ENCODE results near the gene ANO4. TPM values are rescaled to one million over a fixed set of nuclear protein-coding genes. Genes with fewer than 3 reads are reported as not detected.
"Not testable (repeated sequence)": the region's sequence is repeated elsewhere in the genome, so short reads cannot be mapped to it uniquely, and the experiment has no call there.

ANO4 gene
- total RNA-seq, 1 experiment from 2014 or later, result not detected

DNA sequence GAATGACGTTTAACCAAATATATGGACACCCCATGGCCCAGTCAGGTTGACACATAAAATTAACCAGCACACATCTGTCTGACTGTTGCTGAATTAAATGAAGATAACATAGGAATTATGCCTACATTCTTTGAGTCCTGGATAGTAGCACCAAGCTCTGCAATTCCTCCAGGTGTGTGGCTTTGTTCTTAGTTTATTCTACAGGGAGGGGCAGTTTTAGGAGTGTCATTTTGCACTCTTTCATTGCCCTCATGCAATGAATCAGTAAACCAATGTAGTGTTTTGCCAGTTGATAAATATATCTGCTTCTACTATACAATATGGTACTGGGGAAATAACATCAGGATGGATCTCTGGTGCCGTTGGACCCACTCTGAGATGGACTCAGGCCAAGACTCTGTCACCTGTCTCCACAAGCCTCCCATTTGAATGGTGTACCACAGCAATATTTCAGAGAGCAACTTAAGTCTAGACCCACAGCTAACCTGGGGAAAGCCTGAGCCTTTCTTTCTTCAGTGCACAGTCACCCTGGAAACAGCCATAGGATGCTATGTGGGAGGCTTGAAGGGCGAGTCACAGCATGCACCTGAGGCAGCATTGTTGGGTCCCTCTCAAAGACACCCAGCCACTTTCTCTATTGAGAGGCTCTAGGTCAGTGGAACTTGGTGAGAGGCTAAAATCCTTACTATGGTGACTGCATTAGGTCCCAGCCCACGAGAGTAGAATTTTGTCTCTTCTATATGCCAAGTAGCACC is 73.2 kb downstream of the ANO4 start:
- no peak for DNase-seq (ENCODE audit: extremely low read depth, low read depth)

DNA sequence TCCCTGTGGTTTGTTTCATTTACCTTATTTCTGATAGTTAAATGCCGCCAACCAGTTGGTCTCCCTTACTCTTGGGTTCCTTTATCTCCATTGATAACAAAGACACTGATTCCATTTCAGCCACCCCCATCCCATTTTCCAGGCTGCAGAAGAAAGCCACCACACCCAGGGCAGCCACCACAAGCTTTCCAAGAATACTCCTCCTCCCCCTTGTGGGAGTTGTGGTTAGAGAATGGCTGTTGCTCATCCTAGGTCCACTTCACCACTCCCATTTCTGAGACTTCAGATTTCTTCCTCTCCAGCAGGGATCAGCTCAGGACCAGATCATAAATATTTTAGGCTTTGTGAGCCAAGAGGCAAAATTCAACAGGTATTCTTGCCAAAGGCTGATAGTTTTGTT is 73.9 kb downstream of the ANO4 start:
- DNase-seq (ENCODE audit: extremely low read depth, low read depth), result no peak

DNA sequence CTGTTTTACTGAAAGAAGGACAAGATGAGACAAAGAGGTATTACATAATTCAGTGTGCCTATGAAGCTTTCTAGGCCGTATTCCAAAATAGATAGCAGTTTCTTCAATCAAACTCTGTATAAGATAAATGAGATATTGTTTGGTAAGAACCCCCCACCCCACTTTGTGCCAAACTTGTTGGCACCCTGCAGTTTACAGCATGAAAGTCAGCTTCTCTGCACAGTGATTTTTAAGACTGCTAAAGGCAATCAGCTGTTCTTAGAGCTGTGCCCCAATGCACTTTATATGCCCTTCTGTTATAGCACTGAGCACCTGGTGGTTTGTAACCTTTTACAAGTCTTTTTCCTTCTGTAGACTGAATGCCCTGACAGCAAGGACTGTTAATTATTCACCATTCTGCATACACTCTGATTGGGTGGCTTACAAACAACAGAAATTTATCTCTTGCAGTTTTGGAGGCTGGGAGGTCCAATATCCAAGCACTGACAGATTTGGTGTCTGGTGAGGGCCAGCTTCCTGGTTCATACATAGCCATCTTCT is 76.7 kb downstream of the ANO4 start:
- DNase-seq (ENCODE audit: extremely low read depth, low read depth), result no peak

DNA sequence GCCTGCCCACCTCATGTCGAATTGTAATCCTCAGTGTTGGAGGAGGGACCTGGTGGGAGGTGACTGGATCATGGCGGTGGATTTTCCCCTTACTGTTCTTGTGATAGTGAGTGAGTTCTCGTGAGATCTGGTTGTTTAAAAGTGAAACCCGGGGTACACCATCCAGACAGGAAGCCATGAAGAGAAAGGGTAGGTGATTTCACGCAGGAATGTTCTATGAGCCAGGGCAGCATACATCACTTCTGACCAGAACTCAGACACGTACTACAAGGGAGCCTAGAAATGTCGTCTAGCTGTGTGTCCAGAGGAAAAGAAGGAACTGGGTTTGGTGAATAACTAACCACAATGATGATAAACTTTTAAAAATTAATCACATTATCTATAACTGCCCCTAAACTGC is 80.6 kb downstream of the ANO4 start:
- DNase-seq (ENCODE audit: extremely low read depth, low read depth), result no peak

DNA sequence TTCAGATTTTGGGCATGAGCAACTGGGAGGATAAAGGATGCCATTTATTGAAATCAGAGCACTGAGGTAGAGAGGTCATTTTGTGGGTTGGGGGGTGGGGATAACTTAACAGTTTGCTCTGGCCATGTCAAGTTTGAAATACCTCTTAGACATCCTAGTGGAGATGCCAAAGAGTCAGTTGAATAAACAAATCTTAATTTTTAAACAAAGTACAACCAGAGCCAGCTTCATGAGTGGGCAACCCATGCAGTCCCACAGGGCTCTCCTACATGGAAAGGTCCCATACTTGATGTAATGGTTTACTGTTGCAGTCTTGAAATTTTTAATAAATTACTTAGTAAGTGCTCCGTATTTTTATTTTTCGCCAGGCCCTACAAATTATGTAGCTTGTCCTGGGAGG is 81.2 kb downstream of the ANO4 start:
- DNase-seq (ENCODE audit: extremely low read depth, low read depth), result no peak

DNA sequence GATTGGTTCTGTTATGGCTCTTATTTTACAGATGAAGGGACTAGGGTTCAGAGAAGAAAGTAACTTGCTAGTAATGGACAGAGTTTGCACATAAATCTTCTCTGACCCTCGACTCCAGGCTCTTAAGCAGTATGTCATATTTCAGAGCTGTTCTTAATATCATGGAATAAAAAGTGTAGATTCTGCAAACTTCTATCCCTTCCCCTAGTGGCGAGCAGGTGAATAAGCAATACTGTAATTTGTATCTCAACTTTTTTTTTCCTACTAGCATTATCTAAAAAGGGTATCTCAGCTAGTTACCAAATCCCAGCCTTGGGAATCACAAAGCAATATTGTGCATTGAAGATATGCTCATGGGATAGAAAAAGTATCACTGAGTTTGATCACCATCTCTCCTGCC is 83.2 kb downstream of the ANO4 start:
- DNase-seq (ENCODE audit: extremely low read depth, low read depth), result no peak

DNA sequence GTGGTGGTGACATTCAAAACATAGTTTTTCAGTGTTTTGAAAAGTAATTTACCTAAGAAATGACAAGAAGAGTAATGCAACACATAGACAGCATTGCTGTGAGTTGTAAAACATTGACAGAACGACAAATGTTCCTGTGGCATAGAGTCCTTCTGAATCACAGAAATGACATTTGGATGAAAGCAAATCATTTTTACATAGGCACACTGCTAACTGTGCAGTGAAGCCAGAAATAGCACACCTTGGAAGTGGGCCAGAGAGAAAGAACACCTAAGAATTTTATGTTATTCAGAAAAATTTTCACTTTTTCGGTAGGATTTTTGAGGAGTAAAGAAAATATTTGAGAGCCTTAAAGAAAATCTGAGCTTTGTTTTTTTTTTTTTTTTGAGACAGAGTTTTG is 100.6 kb downstream of the ANO4 start:
- no peak for DNase-seq (ENCODE audit: extremely low read depth, low read depth)

DNA sequence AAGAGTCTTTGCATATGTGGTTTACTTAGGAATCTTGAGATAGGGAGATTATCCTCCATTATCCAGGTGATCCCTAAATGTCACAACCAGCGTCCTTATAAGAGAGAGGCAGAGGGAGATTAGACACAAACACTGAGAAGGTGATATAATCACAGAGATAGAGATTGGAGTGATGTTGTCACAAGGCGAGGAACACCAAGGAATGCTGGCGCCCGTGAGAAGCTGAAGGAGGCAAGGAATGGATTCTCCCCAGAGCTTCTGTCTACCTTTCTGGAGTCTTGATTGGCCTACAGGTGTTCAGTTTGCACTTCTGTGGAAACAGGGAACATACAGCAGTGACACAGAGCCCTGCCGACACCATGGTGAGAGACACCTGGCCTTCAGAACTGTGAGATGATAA is 101.6 kb downstream of the ANO4 start:
- DNase-seq (ENCODE audit: extremely low read depth, low read depth), result no peak

DNA sequence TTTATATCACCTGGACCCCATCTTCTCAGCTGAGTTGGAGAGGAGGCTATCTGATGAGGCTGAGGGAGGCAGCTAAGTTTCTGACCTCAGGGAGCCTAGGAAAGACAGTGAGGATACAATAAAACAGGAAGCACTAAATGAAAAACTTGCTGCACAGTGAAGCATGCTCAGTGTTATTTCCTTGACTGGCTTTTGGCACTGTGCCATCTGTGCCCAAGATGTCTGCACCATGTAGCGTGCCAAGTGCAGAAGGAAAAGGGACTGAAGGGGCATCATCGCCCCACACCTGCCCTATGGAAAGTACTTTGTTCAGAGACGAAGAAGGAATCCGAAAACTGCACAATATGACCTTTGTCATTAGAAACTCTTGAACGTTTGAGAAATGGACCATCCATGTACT is 102.7 kb downstream of the ANO4 start:
- no peak for DNase-seq (ENCODE audit: extremely low read depth, low read depth)

DNA sequence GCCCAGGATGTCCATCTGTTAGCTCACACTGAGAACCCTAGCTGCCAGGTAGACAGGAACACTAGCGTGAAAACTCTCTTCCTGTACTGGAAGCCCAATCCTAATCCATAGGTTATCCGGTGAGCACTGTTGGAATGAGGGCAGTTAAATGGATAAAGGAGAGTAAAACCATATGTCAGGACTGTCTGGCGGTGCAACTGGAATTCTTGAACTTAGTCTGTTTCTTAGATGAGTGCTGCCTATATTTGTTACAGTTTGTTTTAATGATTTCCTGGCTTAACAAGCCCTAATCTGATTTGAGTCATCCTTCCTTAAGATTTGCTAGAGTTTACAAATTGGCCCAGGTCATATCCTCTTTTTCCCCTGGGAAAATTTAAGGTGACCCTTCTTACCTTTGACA is 104.7 kb downstream of the ANO4 start:
- DNase-seq (ENCODE audit: extremely low read depth, low read depth), result no peak

DNA sequence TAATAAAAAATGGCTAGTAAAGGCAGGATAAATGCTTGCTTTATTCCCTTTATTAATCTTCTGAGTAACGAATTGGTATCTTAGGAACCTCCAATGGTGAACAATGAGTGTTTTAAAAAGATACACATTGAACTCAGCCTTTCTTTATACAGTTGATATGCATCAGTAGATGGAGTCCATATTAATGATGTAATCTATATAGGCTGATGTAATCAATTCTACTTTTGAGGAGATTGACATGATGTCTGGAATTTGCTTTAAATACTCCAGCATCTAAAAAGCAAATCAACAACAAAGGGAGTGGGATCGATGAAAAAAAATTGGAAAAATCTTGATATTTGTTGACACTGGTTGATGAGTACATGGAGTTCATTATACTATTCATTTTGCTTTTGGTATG is 106.2 kb downstream of the ANO4 start:
- DNase-seq (ENCODE audit: extremely low read depth, low read depth), result no peak

DNA sequence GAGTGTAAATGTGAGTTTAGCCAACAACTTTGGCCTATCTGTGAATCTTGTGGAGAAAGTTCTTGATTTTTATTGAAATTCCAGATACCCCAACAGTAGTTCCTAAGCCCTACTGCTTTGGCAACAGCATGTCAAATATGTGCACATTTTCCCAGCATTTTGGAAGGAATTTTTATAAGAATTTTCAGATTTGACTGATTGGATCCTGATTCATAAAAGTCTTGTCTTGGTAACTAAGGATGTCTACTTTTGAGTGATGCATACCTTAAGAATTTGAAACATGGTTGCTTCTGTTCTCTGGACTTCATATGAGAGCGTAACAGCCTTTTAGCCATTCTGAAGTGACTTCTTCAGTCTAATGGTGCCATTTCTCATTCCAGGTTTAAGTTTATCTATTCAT is 106.7 kb downstream of the ANO4 start:
- DNase-seq (ENCODE audit: extremely low read depth, low read depth), result no peak

DNA sequence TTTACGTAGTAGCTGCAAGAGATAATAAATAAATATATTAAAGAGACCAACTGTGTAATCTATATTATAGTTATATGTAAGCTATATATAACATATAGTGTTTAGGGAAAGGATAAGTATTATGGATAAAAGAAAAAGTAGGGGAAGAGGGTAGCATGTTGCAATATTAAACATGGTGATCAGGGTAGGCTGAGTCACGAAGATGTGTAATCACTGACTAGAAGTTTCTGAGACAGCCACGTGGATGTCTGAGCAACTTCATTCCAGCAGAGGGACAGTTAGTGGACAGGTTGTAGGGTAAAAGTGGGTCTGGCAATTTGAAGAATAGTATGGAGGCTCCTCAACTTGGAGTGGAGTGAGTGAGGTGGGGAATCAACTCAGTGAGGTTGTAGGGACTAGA is 109.7 kb downstream of the ANO4 start:
- no peak for DNase-seq (ENCODE audit: extremely low read depth, low read depth)

DNA sequence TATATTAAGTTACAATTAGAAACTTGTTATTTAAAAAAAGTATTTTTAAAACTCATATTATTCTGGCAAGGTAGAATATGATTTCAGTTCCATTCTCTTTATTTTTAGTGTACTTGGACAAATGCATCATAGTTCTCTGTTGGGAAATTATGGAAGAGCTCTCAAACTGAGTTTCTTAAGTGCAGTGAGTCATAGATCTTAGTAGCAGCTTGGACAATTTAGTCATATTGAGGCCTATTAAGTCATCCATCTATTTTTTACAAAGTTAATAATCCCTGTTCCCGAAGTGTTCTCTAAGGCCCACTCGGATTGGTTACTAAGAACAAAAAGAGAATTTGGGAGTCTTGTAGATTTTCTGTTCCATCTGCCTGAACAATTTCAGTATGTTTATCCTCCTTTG is 113.9 kb downstream of the ANO4 start:
- DNase-seq (ENCODE audit: extremely low read depth, low read depth), result no peak

DNA sequence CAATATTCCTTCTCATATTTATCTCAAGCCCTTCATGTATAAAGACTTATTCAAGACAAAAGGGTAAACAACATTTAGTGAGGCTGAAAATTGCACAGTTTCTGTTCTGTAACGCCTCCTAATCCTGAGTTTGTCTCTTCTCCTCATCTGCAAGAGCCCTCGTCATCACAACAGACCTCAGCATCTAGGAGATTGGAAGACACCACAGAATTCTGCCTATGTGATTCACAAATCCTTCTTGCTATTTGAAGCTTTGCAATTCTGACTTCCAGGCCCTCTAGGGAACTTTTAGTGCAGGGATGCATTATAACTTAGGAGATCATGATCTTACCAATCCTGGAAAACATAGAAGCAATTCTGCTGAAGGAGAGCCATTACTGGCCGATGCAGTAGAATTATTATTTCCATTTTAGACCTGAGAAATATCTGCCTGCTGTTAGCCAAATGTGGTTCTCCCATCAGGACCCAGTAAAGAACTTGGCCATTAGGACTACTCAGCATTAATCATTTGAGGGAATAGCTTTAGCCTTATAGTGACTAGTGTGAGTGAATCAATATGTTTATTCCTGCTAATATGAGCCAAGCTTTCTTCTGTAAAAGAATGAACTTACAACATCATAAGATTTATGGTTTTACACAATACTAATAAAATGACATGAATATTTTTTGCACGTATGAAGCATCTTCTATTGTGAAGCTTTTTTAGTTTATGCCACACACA is 119.5 kb downstream of the ANO4 start:
- no peak for DNase-seq (ENCODE audit: extremely low read depth, low read depth)

DNA sequence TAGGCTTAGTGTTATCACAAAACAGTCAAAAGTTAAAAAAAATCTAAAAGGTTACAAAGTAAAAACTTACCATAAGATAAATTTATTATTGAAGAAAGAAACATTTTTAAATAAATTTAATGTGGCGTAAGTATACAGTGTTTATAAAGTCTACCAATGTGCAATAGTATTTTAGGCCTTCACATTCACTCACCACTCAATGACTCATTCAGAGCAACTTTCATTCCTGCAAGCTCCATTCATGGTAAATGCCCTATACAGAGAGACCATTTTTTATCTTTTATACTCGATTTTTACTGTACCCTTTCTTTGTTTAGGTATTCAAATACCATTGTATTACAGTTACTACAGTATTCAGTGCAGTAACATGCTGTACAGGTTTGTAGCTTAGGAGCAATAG is 124.5 kb downstream of the ANO4 start:
- no peak for DNase-seq (ENCODE audit: extremely low read depth, low read depth)

DNA sequence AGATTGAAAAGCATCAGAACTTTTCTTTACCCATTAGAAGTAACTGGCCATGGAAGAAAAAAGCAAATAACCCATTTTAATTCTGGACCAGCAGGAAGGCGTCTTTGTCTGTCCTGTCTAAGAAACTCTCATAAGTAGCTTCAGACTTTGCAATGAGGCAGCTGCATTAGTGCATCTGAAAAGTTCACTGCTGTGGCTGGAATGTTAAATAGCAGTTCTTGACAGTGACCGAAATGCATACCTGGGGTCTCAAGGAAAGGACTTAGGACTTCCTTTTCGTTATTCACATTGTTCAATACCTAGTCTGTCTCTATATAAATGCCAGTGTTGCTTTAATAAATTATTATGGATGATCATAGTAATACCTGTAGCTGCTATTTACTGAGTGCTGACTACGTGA is 125.9 kb downstream of the ANO4 start:
- DNase-seq (ENCODE audit: extremely low read depth, low read depth), result no peak

DNA sequence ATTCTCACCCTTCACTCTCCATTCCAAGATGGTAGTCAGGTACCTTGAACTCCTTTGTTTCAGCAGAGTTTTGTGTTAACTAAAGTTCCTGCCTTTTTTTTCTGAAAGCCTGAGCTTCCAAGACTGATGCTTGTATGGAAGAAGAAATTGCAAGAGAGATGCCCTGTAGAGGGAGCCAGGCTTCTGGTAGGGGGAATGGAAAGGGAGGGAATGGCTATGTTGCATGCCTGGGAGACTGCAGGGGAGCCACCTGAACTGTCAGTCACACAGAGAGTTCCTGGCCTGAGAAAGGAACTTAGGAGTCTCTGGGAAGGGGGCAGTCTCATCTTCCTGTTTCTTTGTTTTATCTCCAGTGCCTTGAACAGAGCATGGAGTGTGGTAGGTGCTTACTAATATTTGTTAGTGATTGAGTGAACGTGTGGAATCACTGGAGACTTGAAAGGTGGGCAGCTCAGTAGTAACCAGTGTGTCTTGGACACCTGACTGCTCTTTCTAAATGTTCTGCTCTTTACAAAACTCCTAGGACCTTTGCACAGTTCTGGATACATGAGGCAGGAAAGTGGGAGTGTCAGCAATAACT is 132.2 kb downstream of the ANO4 start:
- DNase-seq (ENCODE audit: extremely low read depth, low read depth), result no peak

DNA sequence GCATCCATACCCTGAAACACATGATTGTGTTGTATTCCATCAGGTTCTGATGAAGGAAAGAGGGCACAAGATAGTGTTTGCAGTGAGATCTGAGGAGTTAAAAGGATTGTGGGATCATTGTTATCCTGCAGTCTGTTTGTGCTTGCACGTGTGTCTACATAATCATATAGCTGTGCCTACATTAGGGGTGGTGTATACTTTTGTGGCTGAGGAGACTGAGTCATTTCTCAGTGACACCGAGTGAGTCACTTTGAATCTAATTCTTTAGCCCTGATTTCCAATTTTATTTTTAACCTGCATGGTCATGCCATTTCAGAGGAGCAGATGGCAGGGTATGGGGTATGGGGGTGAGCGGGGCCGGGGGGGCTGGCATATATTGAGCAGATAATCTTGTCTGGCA is 133.2 kb downstream of the ANO4 start:
- no peak for DNase-seq (ENCODE audit: extremely low read depth, low read depth)

DNA sequence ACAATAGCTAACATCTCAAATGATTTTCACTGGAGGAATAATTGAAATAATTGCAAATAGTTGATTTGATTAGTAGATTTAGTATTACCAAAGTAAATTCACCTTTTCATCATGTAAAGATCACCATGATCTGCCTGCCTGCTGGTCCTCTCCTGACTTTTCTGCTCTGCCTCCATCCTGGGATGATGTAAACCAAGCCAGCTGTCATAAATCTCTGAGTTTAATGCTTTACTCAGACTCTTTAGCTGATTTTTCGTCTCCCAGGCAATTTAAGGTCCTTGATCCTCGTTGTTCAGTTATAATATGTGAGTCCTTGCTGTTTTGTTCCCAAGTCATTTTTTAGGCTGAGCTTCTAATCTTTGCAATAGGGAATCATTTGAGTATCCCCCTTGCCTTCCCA is 138.0 kb downstream of the ANO4 start:
- DNase-seq (ENCODE audit: extremely low read depth, low read depth), result no peak

DNA sequence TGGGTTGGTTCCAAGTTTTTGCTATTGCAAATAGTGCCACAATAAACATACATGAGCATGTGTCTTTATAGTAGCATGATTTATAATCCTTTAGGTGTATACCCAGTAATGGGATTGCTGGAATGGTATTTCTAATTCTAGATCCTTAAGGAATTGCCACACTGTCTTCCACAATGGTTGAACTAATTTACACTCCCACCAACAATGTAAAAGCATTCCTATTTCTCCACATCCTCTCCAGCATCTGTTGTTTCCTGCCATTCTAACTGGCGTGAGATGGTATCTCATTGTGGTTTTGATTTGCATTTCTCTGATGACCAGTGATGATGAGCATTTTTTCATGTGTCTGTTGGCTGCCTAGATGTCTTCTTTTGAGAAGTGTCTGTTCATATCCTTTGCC is 139.0 kb downstream of the ANO4 start:
- not testable (repeated sequence) for DNase-seq (ENCODE audit: extremely low read depth, low read depth)

DNA sequence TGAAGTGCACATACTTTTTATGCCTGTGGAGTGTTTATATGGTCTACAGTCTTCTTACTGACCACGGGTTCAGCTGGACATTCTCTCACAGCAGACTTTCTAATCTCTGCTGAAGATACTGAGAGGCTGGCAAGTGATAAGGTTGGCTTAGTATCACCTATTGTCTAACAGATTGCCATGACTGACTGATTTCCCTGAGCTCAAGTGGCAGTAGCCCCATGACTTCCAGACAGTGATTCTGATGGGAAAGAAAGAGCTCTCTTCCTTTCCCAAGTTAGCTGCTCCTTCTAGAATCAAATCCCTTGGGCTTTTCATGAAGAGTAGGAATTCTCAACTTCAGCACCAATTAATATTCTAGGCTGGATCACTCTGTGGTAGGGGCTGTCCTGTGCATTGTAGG is 141.4 kb downstream of the ANO4 start:
- DNase-seq (ENCODE audit: extremely low read depth, low read depth), result no peak
